GM21576 (cell line): ENCODE data around the gene NKX1-1.

Experiments
- ATAC-seq: cut with Tn5 transposase; IDR thresholded peaks from one replicate; pipeline ENCODE4 v1.9.1; 2021; ENCODE audit warnings: mild to moderate bottlenecking, moderate library complexity; ENCODE audit not compliant: unreplicated experiment

Gene NKX1-1

DNA sequence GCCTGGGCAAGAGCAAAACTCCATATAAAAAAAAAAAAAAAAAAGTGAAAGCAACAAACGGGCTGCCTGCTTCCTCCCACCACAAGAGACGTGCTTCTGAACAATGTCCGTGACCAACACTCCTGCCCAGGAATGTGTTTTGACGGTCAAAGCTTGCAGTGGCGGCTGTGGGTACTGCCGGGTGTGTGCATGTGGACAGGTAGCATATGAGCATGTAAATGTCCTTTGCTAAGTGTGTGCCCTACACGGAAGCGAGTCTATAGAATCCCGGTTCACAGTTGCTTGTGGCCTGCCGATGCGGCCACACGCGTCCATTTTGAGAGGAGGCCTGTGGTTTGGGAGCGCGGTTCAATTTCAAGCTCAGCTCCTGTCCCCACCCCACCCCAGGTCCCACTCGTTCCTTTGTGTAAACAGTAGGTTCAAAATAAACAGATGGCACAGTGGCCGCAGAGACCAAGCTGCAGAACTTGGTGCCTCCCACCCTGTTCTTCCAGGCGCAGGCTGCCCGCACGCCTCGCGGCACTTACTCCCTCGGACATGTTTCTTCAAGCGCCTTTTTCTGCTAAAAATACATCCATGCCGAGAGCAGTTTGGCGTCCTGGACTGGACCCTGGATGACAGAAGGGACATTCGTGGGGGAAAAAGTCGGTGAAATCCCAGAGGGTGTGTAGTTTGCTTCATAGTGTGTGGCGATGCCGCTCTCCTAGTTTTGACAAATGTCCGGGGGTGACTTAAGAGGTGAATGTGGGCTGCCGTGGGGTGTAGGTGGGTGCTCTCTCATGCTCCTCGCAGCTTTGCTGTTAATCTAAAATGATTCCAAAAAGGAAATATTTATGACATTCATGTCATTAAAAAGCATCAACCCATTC lies 11.5 kb upstream of the NKX1-1 start:
- ATAC-seq, result no peak

DNA sequence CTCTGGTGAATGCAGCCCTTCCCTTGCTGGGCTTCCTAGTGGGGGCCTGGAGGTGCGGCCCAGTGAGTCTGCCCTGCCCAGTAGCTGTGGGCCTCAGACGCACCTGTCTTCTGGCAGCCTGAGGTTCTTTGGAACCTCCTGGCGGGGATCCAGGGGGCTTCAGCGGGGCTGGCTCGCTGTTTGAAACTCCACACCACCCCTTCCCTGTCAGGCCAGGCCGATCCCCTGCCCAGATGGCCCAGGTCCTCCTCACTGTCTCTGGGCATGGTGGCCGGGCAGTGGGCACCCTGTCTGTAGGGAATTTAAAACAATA lies 10.7 kb upstream of the NKX1-1 start:
- ATAC-seq, result no peak

- ATAC-seq, result no peak
Observed at GRCh38 chr4:1416051-1416947, 10.1 kb upstream of the NKX1-1 start.

GRCh38 chr4:1415681-1415981 lies 9.4 kb upstream of the NKX1-1 start:
- ATAC-seq, result no peak

GRCh38 chr4:1414831-1415680 lies 8.8 kb upstream of the NKX1-1 start:
- ATAC-seq, result no peak

DNA sequence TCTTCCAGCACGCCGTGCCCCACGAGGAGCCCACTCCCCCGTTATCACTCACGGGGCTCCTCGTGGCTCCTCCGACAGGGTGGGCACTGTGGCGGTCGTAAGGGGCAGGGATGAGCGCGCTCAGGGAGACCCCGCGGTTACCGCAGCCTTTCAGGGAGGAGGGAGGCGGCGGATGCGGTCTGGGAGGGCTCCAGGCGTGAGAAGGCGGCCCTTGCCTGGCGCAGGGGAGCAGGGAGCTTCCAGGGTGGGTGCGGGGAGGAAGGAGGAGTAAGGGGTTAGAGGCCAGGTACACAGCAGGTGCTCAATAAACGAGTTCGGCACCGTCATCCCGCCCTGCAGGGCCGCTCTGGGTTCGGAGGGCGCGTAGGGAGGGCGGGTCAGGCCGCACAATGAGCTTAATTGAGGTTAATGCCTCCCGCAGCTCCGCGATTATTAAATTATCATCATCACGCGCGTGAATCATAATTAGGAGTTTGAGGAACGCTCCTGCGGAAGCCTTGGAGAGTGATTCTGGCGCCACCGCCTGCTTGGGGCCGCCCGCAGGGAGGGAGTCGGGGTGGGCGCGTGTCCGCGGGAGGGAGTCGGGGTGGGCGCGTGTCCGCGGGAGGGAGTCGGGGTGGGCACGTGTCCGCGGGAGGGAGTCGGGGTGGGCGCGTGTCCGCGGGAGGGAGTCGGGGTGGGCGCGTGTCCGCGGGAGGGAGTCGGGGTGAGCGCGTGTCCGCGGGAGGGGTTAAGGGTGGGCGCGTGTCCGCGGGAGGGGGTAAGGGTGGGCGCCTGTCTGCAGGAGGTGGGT lies 7.6 kb upstream of the NKX1-1 start:
- ATAC-seq, result no peak

GRCh38 chr4:1413204-1413663 lies 7.0 kb upstream of the NKX1-1 start:
- no peak for ATAC-seq

GRCh38 chr4:1412376-1413203 lies 6.3 kb upstream of the NKX1-1 start:
- no peak for ATAC-seq

DNA sequence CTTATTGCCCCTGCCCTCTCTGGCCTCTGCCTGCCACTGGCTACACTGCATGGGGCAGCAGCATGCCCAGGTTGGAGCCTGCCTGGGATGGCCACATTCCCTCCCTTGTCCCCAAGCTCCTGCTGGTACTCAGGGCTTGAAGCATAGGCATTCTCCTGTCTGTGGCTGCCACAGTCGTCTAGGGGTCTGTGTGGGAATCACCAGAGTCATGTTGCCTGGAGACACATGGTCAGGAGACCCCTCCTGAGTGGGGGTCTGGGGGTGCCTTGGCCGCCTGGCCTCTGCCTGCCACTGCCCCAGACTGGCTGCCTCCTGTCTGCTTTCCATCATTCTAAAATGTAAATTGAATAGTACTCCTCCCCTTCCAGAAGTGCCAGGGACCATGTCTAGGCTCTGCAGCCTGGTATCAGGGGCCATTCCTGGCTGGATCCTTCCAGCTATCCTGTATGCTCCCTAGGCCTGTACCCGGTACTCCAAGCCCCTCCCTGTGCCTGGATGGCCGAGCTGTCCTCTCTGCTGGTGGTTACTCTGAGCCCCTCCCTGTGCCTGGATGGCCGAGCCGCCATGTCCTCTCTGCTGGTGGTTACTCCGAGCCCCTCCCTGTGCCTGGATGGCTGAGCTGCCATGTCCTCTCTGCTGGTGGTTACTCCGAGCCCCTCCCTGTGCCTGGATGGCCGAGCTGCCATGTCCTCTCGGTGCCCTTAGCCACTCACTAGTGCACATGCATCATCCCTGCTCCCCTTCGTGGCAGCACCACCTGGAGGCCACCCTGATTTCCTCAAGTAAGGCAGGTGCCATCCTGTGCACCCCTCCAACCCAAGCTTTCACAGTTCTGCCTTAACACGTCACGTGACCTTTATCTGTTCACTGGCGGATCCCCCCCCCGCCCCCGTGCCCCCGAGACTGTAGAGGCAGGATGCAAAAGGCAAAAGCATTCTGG lies 5.5 kb upstream of the NKX1-1 start:
- no peak for ATAC-seq

- no peak for ATAC-seq
Observed at GRCh38 chr4:1410491-1411325, 4.5 kb upstream of the NKX1-1 start.

GRCh38 chr4:1409491-1410425 lies 3.5 kb upstream of the NKX1-1 start:
- no peak for ATAC-seq

- no peak for ATAC-seq
Observed at GRCh38 chr4:1409079-1409478, 2.8 kb upstream of the NKX1-1 start.

GRCh38 chr4:1408418-1408817 lies 2.2 kb upstream of the NKX1-1 start:
- ATAC-seq, result no peak

- no peak for ATAC-seq
Observed at GRCh38 chr4:1407657-1408333, 1.6 kb upstream of the NKX1-1 start.

DNA sequence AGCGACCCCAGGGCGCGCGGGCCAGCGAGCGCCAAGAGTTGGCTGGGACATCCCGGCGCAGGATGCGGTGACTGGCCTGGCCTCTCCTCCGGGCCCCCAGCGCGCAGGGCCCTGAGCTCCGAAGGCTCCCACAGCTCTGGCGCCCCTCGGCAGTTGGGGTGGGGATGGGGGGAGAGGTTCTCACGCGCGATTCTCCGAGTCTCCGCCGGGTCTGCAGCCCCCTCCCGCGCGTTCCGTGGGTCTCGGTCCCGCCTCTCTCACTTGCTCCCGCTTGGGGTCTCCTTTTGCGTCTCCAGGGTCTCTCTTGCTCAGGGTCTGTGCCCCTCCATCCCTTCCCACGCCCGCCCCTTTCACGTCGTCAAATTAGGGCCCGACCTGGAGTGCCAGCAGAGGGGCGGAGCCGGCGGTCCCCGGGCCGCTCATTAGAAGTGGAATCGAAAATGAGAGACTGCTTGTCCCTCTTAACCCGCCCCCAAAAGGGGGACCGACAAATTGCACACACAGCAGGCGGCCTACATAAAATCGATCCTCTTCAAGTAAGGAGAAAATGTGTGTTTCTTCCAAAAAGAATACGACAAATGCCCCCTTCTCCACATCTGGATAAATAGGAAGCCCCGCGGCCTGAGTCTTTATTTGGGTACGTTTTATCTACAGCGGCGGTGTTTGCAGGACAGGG lies 877 bp upstream of the NKX1-1 start:
- ATAC-seq, result no peak
